GM12891 (cell line): ENCODE results near the gene IGDCC3.

Experiments used
- PAX5 ChIP-seq: IDR thresholded peaks from 2 replicates; pipeline ENCODE4 v1.6.1; 2011; ENCODE audit warnings: low read length, moderate library complexity, mild to moderate bottlenecking; ENCODE audit not compliant: insufficient read depth, severe bottlenecking
- POLR2A ChIP-seq: IDR thresholded peaks from 2 replicates; pipeline ENCODE4 v1.6.1; 2011; ENCODE audit warnings: low read depth, low read length, control low read depth
- POLR2AphosphoS5 ChIP-seq: IDR thresholded peaks from 2 replicates; pipeline ENCODE4 v1.6.1; 2011; ENCODE audit warnings: low read depth, low read length, control low read depth
- SPI1 ChIP-seq: IDR thresholded peaks from 2 replicates; pipeline ENCODE4 v1.6.1; 2011; ENCODE audit warnings: low read depth, low read length, control low read depth

- TF ChIP-seq POLR2A (no peak), PAX5 (no peak), POLR2AphosphoS5 (no peak), SPI1 (no peak)
Observed at GRCh38 chr15:65365229-65365628, 12.6 kb downstream of the IGDCC3 start.
